Measurements from ENCODE around the gene TM9SF2.

- TF ChIP-seq CTCF (conservative IDR thresholded peaks at IDR 0.05; ENCODE audit: low read depth, low read length) (no peak), RFX5 (IDR thresholded peaks at IDR 0.05; ENCODE audit: low read depth, low read length) (no peak), RCOR1 (IDR thresholded peaks at IDR 0.05; ENCODE audit: insufficient replicate concordance, low read length) (no peak), CEBPB (IDR thresholded peaks at IDR 0.05; ENCODE audit: low read depth, low read length) (no peak), MAFK (IDR thresholded peaks at IDR 0.05; ENCODE audit: low read depth, low read length) (no peak)
Observed at GRCh38 chr13:99507551-99507950, 6.3 kb downstream of the TM9SF2 start.
